Activated naive CD4-positive, alpha-beta T cell (primary cell): ENCODE data around the gene RABL2A.
"Not testable (repeated sequence)": the region's sequence is repeated elsewhere in the genome, so short reads cannot be mapped to it uniquely, and the experiment has no call there.

Experiments
- DNase-seq, 4 experiments: peaks; one replicate each; lab custom pipeline; 2025; lab: John Stamatoyannopoulos, UW

The RABL2A gene

GRCh38 chr2:113685471-113685870, 58.4 kb downstream of the RABL2A start:
- DNase-seq = no peak

GRCh38 chr2:113686537-113686936, 59.5 kb downstream of the RABL2A start:
- no peak for DNase-seq

DNA sequence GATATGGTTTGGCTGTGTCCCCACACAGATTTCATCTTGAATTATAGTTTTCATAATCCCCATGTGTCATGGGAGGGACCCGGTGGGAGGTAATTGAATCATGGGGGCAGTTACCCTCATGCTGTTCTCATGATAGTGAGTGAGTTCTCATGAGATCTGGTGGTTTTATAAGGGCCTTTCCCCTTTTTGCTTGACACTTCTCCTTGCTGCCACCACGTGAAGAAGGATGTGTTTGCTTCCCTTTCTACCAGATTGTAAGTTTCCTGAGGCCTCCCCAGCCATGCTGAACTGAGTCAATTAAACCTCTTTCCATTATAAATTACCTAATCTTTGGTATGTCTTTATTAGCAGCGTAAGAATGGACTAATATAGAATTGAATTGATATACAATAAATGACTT, 63.8 kb downstream of the RABL2A start:
- not testable (repeated sequence) for DNase-seq
